ENCODE data around the gene C2CD4B.

DNA sequence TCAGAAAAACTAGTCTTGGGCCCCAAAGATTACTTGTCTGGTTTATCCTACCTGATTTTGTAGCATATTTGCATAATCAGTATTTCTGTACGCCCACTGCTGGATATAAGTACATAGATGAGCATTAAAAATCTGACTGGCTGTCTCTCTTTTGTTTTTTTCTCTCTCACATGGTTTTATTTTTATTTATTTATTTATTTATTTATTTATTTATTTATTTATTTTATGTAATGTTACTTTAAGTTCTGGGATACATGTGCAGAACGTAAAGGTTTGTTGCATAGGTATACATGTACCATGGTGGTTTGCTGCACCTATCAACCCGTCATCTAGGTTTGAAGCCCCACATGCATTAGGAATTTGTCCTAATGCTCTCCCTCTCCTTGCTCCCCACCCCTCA lies 31.9 kb downstream of the C2CD4B start:
- TF ChIP-seq, protein P1, sequence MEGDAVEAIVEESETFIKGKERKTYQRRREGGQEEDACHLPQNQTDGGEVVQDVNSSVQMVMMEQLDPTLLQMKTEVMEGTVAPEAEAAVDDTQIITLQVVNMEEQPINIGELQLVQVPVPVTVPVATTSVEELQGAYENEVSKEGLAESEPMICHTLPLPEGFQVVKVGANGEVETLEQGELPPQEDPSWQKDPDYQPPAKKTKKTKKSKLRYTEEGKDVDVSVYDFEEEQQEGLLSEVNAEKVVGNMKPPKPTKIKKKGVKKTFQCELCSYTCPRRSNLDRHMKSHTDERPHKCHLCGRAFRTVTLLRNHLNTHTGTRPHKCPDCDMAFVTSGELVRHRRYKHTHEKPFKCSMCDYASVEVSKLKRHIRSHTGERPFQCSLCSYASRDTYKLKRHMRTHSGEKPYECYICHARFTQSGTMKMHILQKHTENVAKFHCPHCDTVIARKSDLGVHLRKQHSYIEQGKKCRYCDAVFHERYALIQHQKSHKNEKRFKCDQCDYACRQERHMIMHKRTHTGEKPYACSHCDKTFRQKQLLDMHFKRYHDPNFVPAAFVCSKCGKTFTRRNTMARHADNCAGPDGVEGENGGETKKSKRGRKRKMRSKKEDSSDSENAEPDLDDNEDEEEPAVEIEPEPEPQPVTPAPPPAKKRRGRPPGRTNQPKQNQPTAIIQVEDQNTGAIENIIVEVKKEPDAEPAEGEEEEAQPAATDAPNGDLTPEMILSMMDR (IDR thresholded peaks at IDR 0.05), result no peak
- TF ChIP-seq EZH2phosphoT487 (IDR thresholded peaks at IDR 0.05), result no peak

Data from neural progenitor cell (in vitro differentiated cells).